CMK (cell line): ENCODE measurements around the gene RPL10L.

Source experiments
- DNase-seq: peaks from one replicate; pipeline ENCODE4 v3.0.0-alpha.2; 2010; ENCODE audit warnings: low read depth

The RPL10L gene

GRCh38 chr14:46651526-46652144, at the start of gene RPL10L:
Gene RPL10L, minus strand, starts transcription at chr14:46651781. Its CDS starts 45 bp downstream, at chr14:46651736.
- no peak for DNase-seq

DNA sequence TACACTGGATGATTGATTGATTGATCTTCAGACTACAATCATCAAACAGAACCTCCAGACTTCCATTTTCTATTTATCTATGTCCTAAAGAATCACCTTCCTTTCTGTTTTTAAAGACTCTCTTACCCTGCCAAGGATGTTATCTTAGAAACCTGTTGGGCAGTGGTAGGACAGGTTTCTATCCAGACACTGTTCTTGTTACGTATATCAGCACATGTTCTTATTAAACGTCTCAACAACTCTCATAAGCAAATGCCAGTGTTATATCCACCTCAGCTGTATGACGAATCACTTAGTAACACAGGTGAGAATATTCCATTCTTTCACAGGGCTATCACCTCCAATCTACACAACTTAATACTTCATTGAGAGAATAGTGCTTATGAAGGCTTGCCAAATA, 40.2 kb upstream of the RPL10L start:
- DNase-seq = no peak

DNA sequence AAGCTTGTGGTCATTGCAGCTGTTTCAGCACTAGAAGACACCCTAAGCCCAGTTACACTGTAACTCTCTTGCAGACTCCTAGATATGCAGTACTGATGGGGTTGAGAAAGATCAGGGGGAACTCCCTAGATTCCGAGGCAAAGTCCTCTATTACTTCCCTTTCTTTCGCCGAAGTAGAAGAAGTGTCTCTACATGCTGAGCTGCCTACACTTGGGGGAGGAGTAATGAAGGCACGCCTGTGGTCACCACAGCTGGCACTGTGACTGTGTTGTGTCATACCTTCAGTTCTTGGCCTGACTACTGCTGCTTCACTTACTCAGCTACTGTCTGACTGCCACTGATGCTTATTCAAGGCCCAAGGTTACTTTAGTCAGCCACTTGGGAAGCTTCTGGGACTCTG, 35.1 kb upstream of the RPL10L start:
- DNase-seq = no peak

DNA sequence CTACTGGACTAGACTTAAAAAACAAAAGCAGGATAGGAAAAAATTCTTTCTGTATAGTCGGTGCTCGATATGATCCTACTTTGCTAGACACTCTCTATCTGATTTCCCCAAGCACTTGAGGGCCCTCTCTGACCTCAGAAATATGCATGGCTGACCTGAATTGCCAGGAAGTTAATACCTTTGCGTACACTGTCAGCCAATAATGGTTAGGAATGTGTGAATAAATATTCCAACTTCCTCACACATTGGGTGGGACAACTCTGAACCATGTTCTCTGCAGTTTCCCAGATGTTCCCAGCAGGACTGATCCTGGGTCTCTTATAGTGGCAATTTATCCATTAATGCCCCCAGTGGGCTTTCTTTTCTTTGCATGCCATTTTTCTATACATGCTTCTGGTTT, 20.5 kb upstream of the RPL10L start:
- DNase-seq = no peak

GRCh38 chr14:46663382-46663781, 11.8 kb upstream of the RPL10L start:
- DNase-seq = no peak

- no peak for DNase-seq
These were observed 10.1 kb upstream of the RPL10L start for GRCh38 chr14:46661728-46662127.

DNA sequence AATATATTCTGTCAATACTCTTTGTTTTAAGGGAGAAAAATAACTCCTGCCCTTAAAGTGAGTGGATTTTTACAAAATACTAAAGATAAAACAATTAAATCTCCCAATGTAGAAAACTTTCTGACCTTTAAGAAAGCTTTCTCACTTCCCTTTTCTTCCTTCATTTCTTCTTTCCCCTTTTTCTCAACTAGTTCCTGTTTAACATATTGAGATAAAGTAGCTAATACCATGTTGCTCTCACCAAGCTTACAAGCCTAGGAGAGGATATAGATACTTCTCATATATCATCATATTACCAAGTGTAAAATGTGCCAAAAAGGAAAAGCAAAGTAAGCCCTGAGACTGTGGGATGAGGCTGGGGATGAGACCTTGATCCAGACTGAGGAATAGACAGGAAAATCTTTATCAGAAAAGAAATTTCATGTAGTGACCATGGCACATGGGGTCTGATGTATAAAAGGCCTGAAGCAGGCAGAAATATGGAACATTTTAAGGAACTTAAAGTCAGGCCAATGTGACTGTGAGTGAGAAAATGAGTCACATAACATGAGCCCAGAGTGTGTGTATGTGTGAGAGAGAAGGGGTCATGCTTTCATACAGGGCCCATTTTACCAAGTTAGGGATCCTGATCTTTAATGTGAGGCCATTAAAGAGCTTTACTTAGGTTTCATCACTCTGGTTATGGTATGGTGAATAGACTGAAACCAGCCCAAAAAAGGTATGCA, 1.6 kb upstream of the RPL10L start:
- DNase-seq = no peak

- DNase-seq = no peak
These were observed 4.8 kb downstream of the RPL10L start for GRCh38 chr14:46646796-46647195.

DNA sequence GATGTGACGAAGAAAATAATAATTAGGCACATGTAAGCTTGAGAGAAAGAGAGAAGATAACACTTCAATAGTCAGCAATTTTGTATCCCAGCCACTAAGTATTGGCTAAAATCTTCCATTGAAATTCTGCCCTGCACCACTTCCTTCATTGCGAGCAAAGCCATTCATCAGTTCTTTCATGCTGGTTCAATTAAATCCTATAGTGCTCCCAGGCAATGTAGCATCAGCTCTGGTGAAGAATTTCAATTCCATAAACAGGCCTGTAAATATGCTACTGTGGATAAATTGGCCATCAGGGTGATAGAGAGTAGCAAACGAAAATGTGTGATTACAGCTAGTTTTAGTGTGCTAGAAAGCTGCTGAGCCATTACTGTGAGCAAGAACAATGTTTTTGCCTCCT, 24.7 kb downstream of the RPL10L start:
- no peak for DNase-seq
